Peyer's patch (tissue), 4 donors: ENCODE data around the gene MTG1.

Experiments
- CTCF ChIP-seq, 6 experiments: fragments of 450-650 bp in 4 of 6; fragments of 200-600 bp in 2 of 6; sonication (generic) in 1 of 6; IDR thresholded peaks; one replicate each; pipeline ENCODE4 v1.5.1; 2017 to 2019; ENCODE audit warnings: antibody characterized with exemption in 6 of 6, mild to moderate bottlenecking in 3 of 6, moderate library complexity in 1 of 6
- POLR2A ChIP-seq, 2 donors: fragments of 450-650 bp; IDR thresholded peaks; one replicate each; pipeline ENCODE4 v1.5.1; 2017; ENCODE audit warnings: antibody characterized with exemption in 2 of 2, mild to moderate bottlenecking in 2 of 2, moderate library complexity in 2 of 2

- no peak for TF ChIP-seq CTCF (IDR thresholded peaks at IDR 0.05)
- TF ChIP-seq POLR2A (IDR thresholded peaks at IDR 0.05): no peak
Observed at GRCh38 chr10:133383551-133383950, 10.4 kb upstream of the MTG1 start.
